Upper lobe of right lung (tissue), 1 donor: ENCODE measurements around the gene PMP22. TPM values are rescaled to one million over a fixed set of nuclear protein-coding genes. Genes with fewer than 3 reads are reported as not detected.

Experiments used
- ATAC-seq: fragments of 200-7000 bp; cut with Tn5 transposase; one replicate; pipeline ENCODE4 v1.9.1; 2020; ENCODE audit warnings: mild to moderate bottlenecking, moderate library complexity
- DNase-seq: peaks from one replicate; pipeline ENCODE4 v3.0.0-alpha.2; 2020
- H3K27ac ChIP-seq: fragments of 200-600 bp; one replicate; pipeline ENCODE4 v1.8.0; 2022
- H3K27me3 ChIP-seq: fragments of 200-600 bp; one replicate; pipeline ENCODE4 v1.8.0; 2022; ENCODE audit warnings: mild to moderate bottlenecking
- H3K36me3 ChIP-seq: fragments of 200-600 bp; one replicate; pipeline ENCODE4 v1.8.0; 2022
- H3K4me1 ChIP-seq: fragments of 200-600 bp; one replicate; pipeline ENCODE4 v1.8.0; 2022
- H3K4me3 ChIP-seq: fragments of 200-600 bp; one replicate; pipeline ENCODE4 v1.8.0; 2022; ENCODE audit warnings: mild to moderate bottlenecking
- H3K9me3 ChIP-seq: fragments of 200-600 bp; one replicate; pipeline ENCODE4 v1.8.0; 2022
- intact Hi-C: fragments of 100-400 bp; cut with DNase I; formaldehyde crosslinking; loops from one replicate; pipeline ENCODE4 v1.11.0; 2022
- total RNA-seq: library from RNA; stranded (reverse); fragmentation: NEBNext Ultra II Directional; extraction: Animal tissue kit (Norgen Biotek cat#: 25700); gene quantifications from one replicate; pipeline ENCODE4 v1.2.1, GENCODE V29; 2021
- TF ChIP-seq, protein P1 (sequence below): fragments of 200-600 bp; IDR thresholded peaks from one replicate; pipeline ENCODE4 v1.8.0; 2022; ENCODE audit warnings: antibody characterized with exemption
- donor health status: DM: no; HTN: yes; CAD: no; lungs with severe emphysema.

Gene PMP22
- total RNA-seq, 1 donor from 2014 or later, result 157 TPM

DNA sequence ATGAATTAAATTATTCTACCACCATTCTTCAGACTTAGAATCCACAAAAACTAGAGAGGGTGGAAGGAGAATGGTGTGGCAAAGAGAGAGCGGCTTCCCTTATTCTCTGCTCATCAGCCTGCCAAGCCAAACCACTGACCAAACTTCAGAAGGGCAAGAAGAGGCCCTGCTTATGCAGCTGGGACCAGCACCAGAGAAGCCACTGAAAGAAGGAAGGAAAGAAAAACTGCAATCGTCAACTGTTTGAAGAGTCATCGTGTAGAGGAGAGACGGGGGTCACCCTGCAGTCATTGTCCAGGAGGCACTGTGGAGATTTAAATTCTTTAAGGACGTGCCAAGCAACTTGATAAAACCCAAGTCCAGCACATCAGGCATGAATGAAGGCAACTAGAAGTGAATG lies 15.6 kb downstream of the PMP22 start:
- Histone ChIP-seq H3K4me1 (peaks cover 48% of the 10 kb centered on the region), H3K36me3 (peaks cover 54% of the 10 kb centered on the region)

GRCh38 chr17:15247891-15248529 lies 17.1 kb downstream of the PMP22 start:
- Histone ChIP-seq H3K4me1 (peaks cover 42% of the 10 kb centered on the region), H3K27me3 (no peaks in the 10 kb centered on the region), H3K27ac (no peak overlapping the region), H3K9me3 (no peaks in the 10 kb centered on the region), H3K36me3 (peaks cover 40% of the 10 kb centered on the region), H3K4me3 (no peak overlapping the region)
- no peak for DNase-seq
- intact Hi-C loops, result no loop called here
- ATAC-seq, result no peak
- TF ChIP-seq, protein P1, sequence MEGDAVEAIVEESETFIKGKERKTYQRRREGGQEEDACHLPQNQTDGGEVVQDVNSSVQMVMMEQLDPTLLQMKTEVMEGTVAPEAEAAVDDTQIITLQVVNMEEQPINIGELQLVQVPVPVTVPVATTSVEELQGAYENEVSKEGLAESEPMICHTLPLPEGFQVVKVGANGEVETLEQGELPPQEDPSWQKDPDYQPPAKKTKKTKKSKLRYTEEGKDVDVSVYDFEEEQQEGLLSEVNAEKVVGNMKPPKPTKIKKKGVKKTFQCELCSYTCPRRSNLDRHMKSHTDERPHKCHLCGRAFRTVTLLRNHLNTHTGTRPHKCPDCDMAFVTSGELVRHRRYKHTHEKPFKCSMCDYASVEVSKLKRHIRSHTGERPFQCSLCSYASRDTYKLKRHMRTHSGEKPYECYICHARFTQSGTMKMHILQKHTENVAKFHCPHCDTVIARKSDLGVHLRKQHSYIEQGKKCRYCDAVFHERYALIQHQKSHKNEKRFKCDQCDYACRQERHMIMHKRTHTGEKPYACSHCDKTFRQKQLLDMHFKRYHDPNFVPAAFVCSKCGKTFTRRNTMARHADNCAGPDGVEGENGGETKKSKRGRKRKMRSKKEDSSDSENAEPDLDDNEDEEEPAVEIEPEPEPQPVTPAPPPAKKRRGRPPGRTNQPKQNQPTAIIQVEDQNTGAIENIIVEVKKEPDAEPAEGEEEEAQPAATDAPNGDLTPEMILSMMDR, result no peak

More for the DNA sequence above, 15.6 kb downstream of the PMP22 start:
- peak overlapping the region; percentile 24 for H3K27ac ChIP-seq
- DNase-seq, result no peak
- H3K27me3 ChIP-seq, result no peaks in the 10 kb centered on the region
- no peaks in the 10 kb centered on the region for H3K9me3 ChIP-seq
- TF ChIP-seq, protein P1, result no peak
- ATAC-seq, result peak; percentile 40
- H3K4me3 ChIP-seq, result no peak overlapping the region
- intact Hi-C loops, result no loop called here

- Histone ChIP-seq H3K36me3 (peaks cover 23% of the 10 kb centered on the region), H3K9me3 (no peaks in the 10 kb centered on the region), H3K27ac (no peak overlapping the region), H3K4me3 (no peak overlapping the region), H3K27me3 (no peaks in the 10 kb centered on the region), H3K4me1 (peaks cover 31% of the 10 kb centered on the region)
- ATAC-seq, result no peak
- DNase-seq, result no peak
- intact Hi-C loops, result no loop called here
- TF ChIP-seq, protein P1, result no peak
Observed at GRCh38 chr17:15245054-15245453, 20.1 kb downstream of the PMP22 start.

DNA sequence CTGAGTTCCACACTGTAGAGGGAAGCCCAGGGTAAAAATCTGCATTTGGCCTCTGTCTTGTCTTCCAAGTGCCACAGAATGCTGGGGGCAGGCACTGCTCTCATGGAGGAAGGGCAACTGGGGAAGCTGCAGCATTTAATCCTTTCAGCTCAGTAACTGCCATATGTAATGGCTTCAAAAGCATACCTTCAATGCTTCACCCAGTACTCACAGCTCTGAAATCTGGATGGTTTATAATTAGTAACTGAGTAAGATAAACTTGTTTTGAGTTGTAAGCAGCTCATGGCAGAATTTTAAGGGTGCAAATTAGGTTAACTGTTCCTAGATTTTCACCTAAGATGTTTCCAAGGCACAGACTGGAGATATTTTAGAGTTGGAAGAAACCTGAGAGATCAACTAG lies 24.5 kb downstream of the PMP22 start:
- peaks cover 53% of the 10 kb centered on the region for H3K36me3 ChIP-seq
- intact Hi-C loops, result no loop called here
- TF ChIP-seq, protein P1, result no peak
- no peaks in the 10 kb centered on the region for H3K27me3 ChIP-seq
- peaks cover 40% of the 10 kb centered on the region for H3K4me1 ChIP-seq
- no peak for ATAC-seq
- no peak overlapping the region for H3K27ac ChIP-seq
- H3K9me3 ChIP-seq, result no peaks in the 10 kb centered on the region
- H3K4me3 ChIP-seq, result no peak overlapping the region
- DNase-seq, result no peak

GRCh38 chr17:15239491-15239890 lies 25.6 kb downstream of the PMP22 start:
- H3K4me1 ChIP-seq, result peaks cover 41% of the 10 kb centered on the region
- no peaks in the 10 kb centered on the region for H3K9me3 ChIP-seq
- no peak overlapping the region for H3K4me3 ChIP-seq
- intact Hi-C loops, result no loop called here
- peaks cover 60% of the 10 kb centered on the region for H3K36me3 ChIP-seq
- TF ChIP-seq, protein P1, result no peak
- H3K27me3 ChIP-seq, result no peaks in the 10 kb centered on the region
- peak; percentile 66 for ATAC-seq
- no peak overlapping the region for H3K27ac ChIP-seq
- no peak for DNase-seq
